Endothelial cell of umbilical vein (primary cell): Measurements from ENCODE around the gene LY9. TPM values are rescaled to one million over a fixed set of nuclear protein-coding genes. Genes with fewer than 3 reads are reported as not detected.

Experiments used
- BruUV-seq: library from RNA; stranded (reverse); fragments of 400-500 nt; replicated peaks from 2 replicates; lab custom pipeline; 2021; lab: Mats Ljungman, UMichigan
- CTCF ChIA-PET: fragments of 300-600, 350-600 bp; sonication (Branson Sonifier 250); formaldehyde crosslinking; loops from one replicate; lab custom pipeline; 2021; ENCODE audit warnings: antibody characterized with exemption, inconsistent platforms; lab: Charles Lee
- POLR2A ChIA-PET: fragments of 300-600, 350-600 bp; sonication (Branson Sonifier 250); formaldehyde crosslinking; loops from one replicate; lab custom pipeline; 2021; ENCODE audit warnings: antibody characterized with exemption, inconsistent platforms; lab: Charles Lee
- DNase-seq: peaks from one replicate; pipeline ENCODE4 v3.0.0-alpha.2; 2011; ENCODE audit warnings: low read depth, low spot score
- FAIRE-seq: peaks from 2 replicates; lab custom pipeline; 2011; peaks lifted over from hg19 to GRCh38; lab: Jason Lieb, UNC
- H2AFZ ChIP-seq: 2 replicates; pipeline ENCODE4 v1.6.0; 2012; ENCODE audit warnings: low read depth, low read length, control low read depth, inconsistent platforms
- H3K27ac ChIP-seq: 2 replicates; pipeline ENCODE4 v1.5.1; 2011; ENCODE audit warnings: low read depth, mild to moderate bottlenecking, control low read depth, low read length, moderate library complexity; ENCODE audit not compliant: insufficient read depth
- H3K27me3 ChIP-seq, 2 experiments: 2 replicates each; pipeline versions ENCODE4 v1.6.0 to v1.6.1; 2011; ENCODE audit warnings: low read length in 2 of 2, mixed read lengths in 1 of 2; ENCODE audit not compliant: control insufficient read depth in 2 of 2, insufficient read depth in 2 of 2
- H3K36me3 ChIP-seq, 2 experiments: 2 replicates in 1 of 2; 3 replicates in 1 of 2; pipeline ENCODE4 v1.5.1; 2011; ENCODE audit warnings: low read length in 2 of 2, mild to moderate bottlenecking in 1 of 2, moderate library complexity in 1 of 2; ENCODE audit not compliant: control insufficient read depth in 2 of 2, insufficient read depth in 2 of 2; ENCODE audit errors: extremely low read depth in 1 of 2
- H3K4me1 ChIP-seq: 3 replicates; pipeline ENCODE4 v1.5.1; 2011; ENCODE audit warnings: mild to moderate bottlenecking, low read length; ENCODE audit not compliant: control insufficient read depth, insufficient read depth; ENCODE audit errors: extremely low read depth
- H3K4me2 ChIP-seq: 2 replicates; pipeline ENCODE4 v1.6.1; 2011; ENCODE audit warnings: low read length, control low read depth, mixed read lengths; ENCODE audit not compliant: insufficient read depth
- H3K4me3 ChIP-seq, 3 experiments: fragments of 200-600 bp in 1 of 3; sonication (generic), shearing (Covaris generic) in 1 of 3; replicated peaks in 1 of 3; 2 replicates each; pipeline ENCODE4 v1.5.1; 2011 to 2016; ENCODE audit warnings: control low read depth in 3 of 3, low read length in 3 of 3, mild to moderate bottlenecking in 2 of 3, inconsistent platforms in 1 of 3, low read depth in 1 of 3, moderate library complexity in 1 of 3; ENCODE audit not compliant: insufficient read depth in 1 of 3
- H3K79me2 ChIP-seq: 2 replicates; pipeline ENCODE4 v1.6.0; 2012; ENCODE audit warnings: low read length, inconsistent platforms; ENCODE audit not compliant: control insufficient read depth, insufficient read depth
- H3K9ac ChIP-seq: replicated peaks from 2 replicates; pipeline ENCODE3; 2011; ENCODE audit warnings: low read length, control low read depth; ENCODE audit not compliant: insufficient read depth; ENCODE audit errors: extremely low read depth
- H3K9me1 ChIP-seq: replicated peaks from 3 replicates; pipeline ENCODE4 v1.6.0; 2011; ENCODE audit warnings: mild to moderate bottlenecking, low read length; ENCODE audit not compliant: control insufficient read depth, insufficient read depth; ENCODE audit errors: extremely low read depth
- H3K9me3 ChIP-seq: replicated peaks from 2 replicates; pipeline ENCODE4 v1.5.1; 2012; ENCODE audit warnings: low read length, inconsistent platforms; ENCODE audit not compliant: control insufficient read depth, insufficient read depth
- H4K20me1 ChIP-seq: replicated peaks from 2 replicates; pipeline ENCODE3; 2011; ENCODE audit warnings: mild to moderate bottlenecking, low read length; ENCODE audit not compliant: control insufficient read depth, insufficient read depth; ENCODE audit errors: extremely low read depth
- EZH2 ChIP-seq: IDR thresholded peaks from 2 replicates; pipeline ENCODE4 v1.6.1; 2012; ENCODE audit warnings: borderline replicate concordance, low read depth, mild to moderate bottlenecking, moderate library complexity, low read length, inconsistent platforms; ENCODE audit not compliant: severe bottlenecking
- FOS ChIP-seq: IDR thresholded peaks from 2 replicates; pipeline ENCODE4 v1.6.1; 2011; ENCODE audit warnings: mild to moderate bottlenecking, low read length, moderate library complexity, borderline replicate concordance; ENCODE audit not compliant: insufficient read depth
- GATA2 ChIP-seq: IDR thresholded peaks from 2 replicates; pipeline ENCODE4 v1.7.0; 2011; ENCODE audit warnings: low read depth, mild to moderate bottlenecking, moderate library complexity, mixed read lengths, low read length; ENCODE audit not compliant: insufficient read length, insufficient read depth
- JUN ChIP-seq: IDR thresholded peaks from 2 replicates; pipeline ENCODE4 v1.6.1; 2011; ENCODE audit warnings: borderline replicate concordance, low read depth; ENCODE audit not compliant: insufficient read length, insufficient read depth
- MYC ChIP-seq: IDR thresholded peaks from one replicate; pipeline ENCODE4 v1.6.1; 2011; ENCODE audit warnings: mild to moderate bottlenecking, low read depth, low read length
- POLR2A ChIP-seq: IDR thresholded peaks from 2 replicates; pipeline ENCODE4 v1.6.1; 2012; ENCODE audit warnings: low read depth, mild to moderate bottlenecking, control low read depth, low read length
- POLR2AphosphoS5 ChIP-seq: IDR thresholded peaks from 2 replicates; pipeline ENCODE4 v1.6.1; 2012; ENCODE audit warnings: low read depth, mild to moderate bottlenecking, control low read depth, low read length, moderate library complexity; ENCODE audit not compliant: insufficient read depth
- dilution Hi-C: fragments of 300-500 bp; cut with MboI; formaldehyde crosslinking; loops from one replicate; pipeline ENCODE4 v1.15.0; 2019; ENCODE audit warnings: low sequenced_read_pairs; ENCODE audit not compliant: extremely low pct_ligation_motif_present
- intact Hi-C: fragments of 100-400 bp; cut with micrococcal nuclease; formaldehyde crosslinking; loops from one replicate; pipeline ENCODE4 v1.10.0; 2022
- polyA plus RNA-seq, 4 experiments: library from polyadenylated mRNA; depleted of rRNA in 3 of 4; stranded (reverse) in 3 of 4; unstranded in 1 of 4; fragments of >200 nt; gene quantifications; 2 replicates each; pipeline versions ENCODE4 v1.2.1 to v1.2.3, GENCODE V29; 2011 to 2012; ENCODE audit warnings: missing spikeins in 1 of 4
- total RNA-seq: library from RNA; stranded (reverse); gene quantifications from 2 replicates; pipeline ENCODE4 v1.2.3, GENCODE V29; 2021
- TF ChIP-seq, protein P1 (sequence below), 2 donors: IDR thresholded peaks; 1 replicate in 1 of 2; 2 replicates in 1 of 2; pipeline ENCODE4 v1.5.1; 2011; ENCODE audit warnings: low read length in 2 of 2, mild to moderate bottlenecking in 2 of 2, moderate library complexity in 2 of 2, control low read depth in 1 of 2, inconsistent platforms in 1 of 2, low read depth in 1 of 2; ENCODE audit not compliant: insufficient read depth in 1 of 2; ENCODE audit errors: extremely low read depth in 1 of 2
- TF ChIP-seq, protein P2 (sequence below): IDR thresholded peaks from 2 replicates; pipeline ENCODE4 v1.6.1; 2011; ENCODE audit not compliant: insufficient read depth, insufficient read length

The LY9 gene
- total and polyA plus RNA-seq, 2 donors (not counting 3 experiments of a cell fraction or from before 2014, with no cell fraction given) = not detected

DNA sequence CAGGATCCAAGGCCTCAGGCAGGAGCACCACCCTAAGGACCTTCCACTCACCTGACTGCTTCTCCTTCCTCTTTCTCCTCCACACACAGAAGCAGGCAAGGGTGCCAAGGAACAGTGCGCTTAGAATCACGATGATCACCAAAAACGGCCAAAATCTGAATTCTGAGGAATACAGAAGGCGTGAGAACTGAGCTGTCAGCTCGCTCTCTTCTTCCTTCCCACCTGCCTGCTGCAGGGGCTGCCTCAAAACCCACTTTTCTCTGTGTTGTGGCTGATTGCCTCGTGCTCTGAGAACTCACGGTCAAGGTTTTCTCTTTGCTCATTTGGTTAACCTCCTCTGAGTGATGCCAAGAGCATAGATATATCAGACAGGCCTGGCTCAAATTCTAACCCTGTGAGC, 42.9 kb downstream of the LY9 start:
- Histone ChIP-seq H3K4me2 (no peak overlapping the region), H3K9me3 (no peaks in the 10 kb centered on the region), H4K20me1 (no peaks in the 10 kb centered on the region), H3K4me3 (no peak overlapping the region), H3K27ac (no peak overlapping the region), H2AFZ (no peak overlapping the region), H3K4me1 (no peaks in the 10 kb centered on the region), H3K9ac (no peak overlapping the region), H3K36me3 (no peaks in the 10 kb centered on the region), H3K9me1 (no peaks in the 10 kb centered on the region), H3K79me2 (no peaks in the 10 kb centered on the region), H3K27me3 (no peaks in the 10 kb centered on the region)
- POLR2A ChIA-PET = no interaction called here
- intact Hi-C loops = no loop called here
- FAIRE-seq (no peak), DNase-seq (no peak)
- BruUV-seq = no TSS peak
- dilution Hi-C loops = no loop called here
- CTCF ChIA-PET = interaction anchor here (1.3 kb wide), 1 partner anchor 152 kb away, joined by 3 read pairs; no protein-coding TSS in a partner anchor
- TF ChIP-seq GATA2 (no peak), FOS (no peak), POLR2AphosphoS5 (no peak), MYC (no peak), POLR2A (no peak), JUN (no peak), EZH2 (no peak)
- TF ChIP-seq, protein P1, sequence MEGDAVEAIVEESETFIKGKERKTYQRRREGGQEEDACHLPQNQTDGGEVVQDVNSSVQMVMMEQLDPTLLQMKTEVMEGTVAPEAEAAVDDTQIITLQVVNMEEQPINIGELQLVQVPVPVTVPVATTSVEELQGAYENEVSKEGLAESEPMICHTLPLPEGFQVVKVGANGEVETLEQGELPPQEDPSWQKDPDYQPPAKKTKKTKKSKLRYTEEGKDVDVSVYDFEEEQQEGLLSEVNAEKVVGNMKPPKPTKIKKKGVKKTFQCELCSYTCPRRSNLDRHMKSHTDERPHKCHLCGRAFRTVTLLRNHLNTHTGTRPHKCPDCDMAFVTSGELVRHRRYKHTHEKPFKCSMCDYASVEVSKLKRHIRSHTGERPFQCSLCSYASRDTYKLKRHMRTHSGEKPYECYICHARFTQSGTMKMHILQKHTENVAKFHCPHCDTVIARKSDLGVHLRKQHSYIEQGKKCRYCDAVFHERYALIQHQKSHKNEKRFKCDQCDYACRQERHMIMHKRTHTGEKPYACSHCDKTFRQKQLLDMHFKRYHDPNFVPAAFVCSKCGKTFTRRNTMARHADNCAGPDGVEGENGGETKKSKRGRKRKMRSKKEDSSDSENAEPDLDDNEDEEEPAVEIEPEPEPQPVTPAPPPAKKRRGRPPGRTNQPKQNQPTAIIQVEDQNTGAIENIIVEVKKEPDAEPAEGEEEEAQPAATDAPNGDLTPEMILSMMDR (IDR thresholded peaks at IDR 0.05; ENCODE audit: extremely low read depth in 1 of 2, insufficient read depth in 1 of 2, low read depth in 1 of 2, low read length in 2 of 2) = no peak
- TF ChIP-seq, protein P2, sequence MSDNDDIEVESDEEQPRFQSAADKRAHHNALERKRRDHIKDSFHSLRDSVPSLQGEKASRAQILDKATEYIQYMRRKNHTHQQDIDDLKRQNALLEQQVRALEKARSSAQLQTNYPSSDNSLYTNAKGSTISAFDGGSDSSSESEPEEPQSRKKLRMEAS = no peak
